ENCODE results near the gene KDELR1. TPM values are rescaled to one million over a fixed set of nuclear protein-coding genes. Genes with fewer than 3 reads are reported as not detected.

Gene KDELR1
- total RNA-seq, 2 donors from 2014 or later = 226 to 236 TPM

DNA sequence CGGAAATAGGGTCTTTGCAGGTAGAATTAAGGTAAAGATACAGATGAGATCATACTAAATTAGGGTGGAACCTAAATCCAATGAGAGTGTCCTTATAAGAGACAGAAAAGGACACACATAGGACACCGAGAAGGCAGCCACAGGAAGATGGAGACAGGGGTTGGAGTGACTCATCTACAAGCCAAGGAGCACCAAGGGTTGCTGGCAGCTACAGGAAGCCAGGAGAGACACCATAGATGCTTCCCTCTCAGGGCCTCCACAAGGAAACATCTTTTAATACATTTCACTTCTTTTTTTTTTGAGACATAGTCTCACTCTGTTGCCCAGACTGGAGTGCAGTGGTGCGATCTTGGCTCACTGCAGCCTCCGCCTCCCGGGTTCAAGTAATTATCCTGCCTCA lies 37.7 kb downstream of the KDELR1 start:
- no peak for DNase-seq
- intact Hi-C loops (cut with DNase I, micrococcal nuclease) = no loop called here
- ATAC-seq = no peak

- peak; percentile 70 to 85 for DNase-seq
- ATAC-seq = peak; percentile 97
- intact Hi-C loops (cut with DNase I, micrococcal nuclease) = no loop called here
Observed at GRCh38 chr19:48351341-48351752, 40.0 kb downstream of the KDELR1 start.

DNA sequence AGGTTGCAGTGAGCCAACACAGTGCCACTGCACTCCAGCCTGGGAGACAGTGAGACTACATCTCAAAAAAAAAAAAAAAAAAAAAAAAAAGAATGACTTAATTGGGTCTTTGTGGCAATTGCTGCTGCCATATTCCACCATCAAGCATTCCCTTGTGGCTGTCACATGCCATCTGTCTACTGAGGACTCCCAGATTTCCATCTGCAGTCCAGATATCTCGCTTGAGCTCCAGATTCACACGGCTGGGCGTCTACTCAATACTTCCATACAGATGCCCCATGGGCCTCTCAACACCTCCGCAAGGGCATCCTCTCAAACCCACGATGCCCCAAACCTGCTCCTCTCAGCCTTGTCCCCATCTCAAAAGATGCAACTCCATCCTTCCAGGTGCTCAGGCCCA lies 40.5 kb downstream of the KDELR1 start:
- ATAC-seq = no peak
- no peak for DNase-seq
- intact Hi-C loops (cut with DNase I, micrococcal nuclease) = no loop called here

- intact Hi-C loops (cut with DNase I, micrococcal nuclease) = no loop called here
- DNase-seq (no peak), ATAC-seq (no peak)
Observed at GRCh38 chr19:48348737-48349136, 42.6 kb downstream of the KDELR1 start.

- ATAC-seq (peak; percentile 14), DNase-seq (no peak)
- intact Hi-C loops (cut with DNase I, micrococcal nuclease) = no loop called here
Observed at GRCh38 chr19:48348045-48348444, 43.3 kb downstream of the KDELR1 start.

- DNase-seq (no peak), ATAC-seq (no peak)
- intact Hi-C loops (cut with DNase I, micrococcal nuclease) = no loop called here
Observed at GRCh38 chr19:48346191-48346590, 45.2 kb downstream of the KDELR1 start.

DNA sequence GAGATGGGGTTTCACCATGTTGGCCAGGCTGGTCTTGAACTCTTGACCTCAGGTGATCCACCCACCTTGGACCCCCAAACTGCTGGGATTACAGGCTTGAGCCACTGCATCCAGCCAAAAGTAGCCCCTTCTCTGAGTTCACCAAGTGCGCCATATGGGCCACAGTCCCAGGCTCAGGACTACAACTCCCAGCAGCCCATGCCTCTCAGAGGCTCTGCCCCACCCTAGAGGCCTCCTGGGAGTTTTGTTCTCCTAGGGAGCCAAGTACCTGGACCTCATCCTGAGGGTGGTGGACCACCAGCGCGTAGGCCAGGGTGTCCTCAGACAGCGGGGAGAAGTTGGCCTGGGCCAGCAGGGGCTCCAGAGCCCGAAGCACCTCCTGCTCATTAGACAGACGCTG lies 46.5 kb downstream of the KDELR1 start:
- intact Hi-C loops (cut with DNase I, micrococcal nuclease) = no loop called here
- DNase-seq (no peak), ATAC-seq (peak; percentile 28)

- ATAC-seq (no peak), DNase-seq (no peak)
- intact Hi-C loops (cut with DNase I, micrococcal nuclease) = no loop called here
Observed at GRCh38 chr19:48342841-48343540, 48.4 kb downstream of the KDELR1 start.

- ATAC-seq (no peak), DNase-seq (no peak)
- intact Hi-C loops (cut with DNase I, micrococcal nuclease) = no loop called here
Observed at GRCh38 chr19:48342414-48342738, 49.0 kb downstream of the KDELR1 start.

GRCh38 chr19:48341515-48342413 lies 49.6 kb downstream of the KDELR1 start:
- no peak for DNase-seq
- intact Hi-C loops (cut with DNase I, micrococcal nuclease) = no loop called here
- ATAC-seq = no peak

GRCh38 chr19:48340995-48341394 lies 50.4 kb downstream of the KDELR1 start:
- DNase-seq (no peak), ATAC-seq (no peak)
- intact Hi-C loops (cut with DNase I, micrococcal nuclease) = no loop called here

GRCh38 chr19:48338802-48339503 lies 52.4 kb downstream of the KDELR1 start:
- DNase-seq = no peak
- no peak for ATAC-seq
- intact Hi-C loops (cut with DNase I, micrococcal nuclease) = no loop called here

DNA sequence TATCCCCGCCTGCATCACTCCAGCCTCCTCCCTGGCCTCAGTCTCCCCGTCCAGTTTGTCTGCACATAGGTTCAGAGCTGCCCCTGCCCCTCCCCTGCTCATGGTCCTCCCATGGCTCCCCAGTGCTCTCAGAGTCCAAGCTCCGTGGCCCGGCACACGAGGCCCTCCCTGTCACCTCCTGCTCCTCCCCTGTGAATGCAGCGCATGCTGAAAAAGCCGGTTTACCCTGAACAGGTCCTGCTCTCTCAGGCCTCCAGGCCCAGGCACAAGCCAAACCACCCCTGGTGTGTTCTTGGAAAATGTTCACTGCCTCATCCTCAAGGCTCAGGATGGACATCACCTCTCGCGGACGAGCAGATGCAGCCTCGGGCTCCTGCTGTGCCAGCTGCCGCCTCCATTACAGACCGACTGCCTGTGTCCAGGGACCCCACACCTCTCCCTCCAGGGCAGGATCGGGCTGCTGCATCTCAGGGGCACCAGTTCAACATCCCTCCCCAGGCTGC lies 53.0 kb downstream of the KDELR1 start:
- ATAC-seq (no peak), DNase-seq (no peak)
- intact Hi-C loops (cut with DNase I, micrococcal nuclease) = no loop called here

DNA sequence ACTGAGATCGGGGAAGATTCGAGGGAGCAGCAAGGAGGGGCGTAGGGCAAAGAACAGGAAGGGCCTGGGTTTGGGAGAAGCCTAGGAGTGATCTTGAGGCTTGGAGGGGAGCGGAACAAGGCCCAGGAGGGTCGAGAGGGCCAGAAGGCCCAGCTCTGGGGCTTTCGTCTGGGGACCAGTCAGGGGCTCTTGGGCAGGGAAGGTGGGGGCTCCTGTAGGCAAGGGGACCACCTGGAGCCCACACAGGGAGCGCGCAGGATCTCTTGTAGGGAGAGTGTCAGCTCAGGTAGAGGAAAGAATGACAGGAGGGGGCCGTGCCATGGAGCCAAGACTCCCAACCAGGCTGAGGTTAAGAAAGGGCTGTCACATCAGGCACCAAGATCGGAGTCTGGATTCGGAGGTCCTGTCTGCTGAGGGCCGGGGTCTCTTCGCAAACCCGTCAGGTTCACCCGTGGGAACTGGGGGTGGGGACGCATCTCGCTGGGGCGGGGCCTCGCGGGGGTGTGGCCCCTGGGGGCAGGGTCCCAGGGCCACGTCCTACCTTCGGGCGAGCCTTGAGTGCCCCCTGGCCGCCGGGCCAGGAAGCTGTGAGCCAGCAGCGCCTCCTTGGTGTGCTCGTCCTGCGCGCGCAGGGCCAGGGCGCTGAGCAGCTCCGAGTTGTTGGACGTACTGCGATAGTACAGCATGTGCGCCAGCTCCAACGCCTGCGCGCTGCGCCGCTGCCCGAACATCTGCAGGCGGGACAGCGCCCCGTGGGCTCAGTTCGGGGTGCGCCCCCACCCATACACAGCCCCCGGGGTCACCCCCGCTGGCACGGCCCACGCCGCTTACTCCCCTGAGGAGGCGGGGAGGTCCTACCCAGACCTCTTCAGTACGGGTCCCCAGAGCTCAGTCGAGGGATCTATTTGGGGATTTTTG lies 57.6 kb downstream of the KDELR1 start:
- ATAC-seq (peak; percentile 76), DNase-seq (peak; percentile 95 to 96)
- intact Hi-C loops (cut with DNase I, micrococcal nuclease) = no loop called here

- ATAC-seq (peak; percentile 74), DNase-seq (peak; percentile 97 to 98)
- intact Hi-C loops (cut with DNase I, micrococcal nuclease) = no loop called here
Observed at GRCh38 chr19:48332662-48333466, 58.5 kb downstream of the KDELR1 start.

All from left colon (tissue), 2 donors.